ENCODE results near the gene RAB40A.

RAB40A gene

GRCh38 chrX:103530545-103530944, 11.3 kb upstream of the RAB40A start:
- no peak overlapping the region for H3K4me3 ChIP-seq (ENCODE audit: low read depth, low read length)
- TF ChIP-seq CTCF (IDR thresholded peaks at IDR 0.05; ENCODE audit: low read depth, low read length, missing control alignments), result no peak
- DNase-seq (ENCODE audit: low read depth), result no peak

DNA sequence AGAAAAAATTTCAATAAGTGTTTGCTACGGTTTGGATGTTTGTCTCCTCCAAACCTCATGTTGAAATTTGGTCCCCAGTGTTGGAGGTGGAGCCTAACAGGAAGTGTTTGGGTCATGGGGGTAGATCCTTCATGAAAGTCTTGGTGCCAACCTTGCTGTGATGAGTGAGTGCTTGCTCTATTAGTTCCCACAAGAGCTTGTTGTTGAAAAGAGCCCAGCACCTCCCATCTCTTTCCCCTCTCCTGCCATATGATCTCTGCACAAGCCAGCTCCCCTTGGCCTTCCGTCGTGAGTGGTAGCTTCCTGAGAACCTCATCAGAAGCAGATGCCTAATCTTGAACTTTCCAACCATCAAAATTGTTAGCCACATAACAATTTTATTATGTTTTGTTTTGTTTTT, 10.3 kb upstream of the RAB40A start:
- DNase-seq (ENCODE audit: low read depth), result no peak
- H3K4me3 ChIP-seq (ENCODE audit: low read depth, low read length), result no peak overlapping the region
- no peak for TF ChIP-seq CTCF (IDR thresholded peaks at IDR 0.05; ENCODE audit: low read depth, low read length, missing control alignments)

GRCh38 chrX:103524747-103525146, 5.5 kb upstream of the RAB40A start:
- TF ChIP-seq CTCF (IDR thresholded peaks at IDR 0.05; ENCODE audit: low read depth, low read length, missing control alignments), result no peak
- no peak overlapping the region for H3K4me3 ChIP-seq (ENCODE audit: low read depth, low read length)

GRCh38 chrX:103523605-103524004, 4.3 kb upstream of the RAB40A start:
- no peak overlapping the region for H3K4me3 ChIP-seq (ENCODE audit: low read depth, low read length)
- no peak for DNase-seq (ENCODE audit: low read depth)
- TF ChIP-seq CTCF (IDR thresholded peaks at IDR 0.05; ENCODE audit: low read depth, low read length, missing control alignments), result no peak

More at GRCh38 chrX:103524747-103525146, 5.5 kb upstream of the RAB40A start:
- DNase-seq (ENCODE audit: low read depth), result no peak

GRCh38 chrX:103520386-103520785, 1.1 kb upstream of the RAB40A start:
- no peak for TF ChIP-seq CTCF (IDR thresholded peaks at IDR 0.05; ENCODE audit: low read depth, low read length, missing control alignments)
- H3K4me3 ChIP-seq (ENCODE audit: low read depth, low read length), result no peak overlapping the region
- DNase-seq (ENCODE audit: low read depth), result no peak

GRCh38 chrX:103518571-103518970, 718 bp downstream of the RAB40A start:
- H3K4me3 ChIP-seq (ENCODE audit: low read depth, low read length), result no peak overlapping the region
- TF ChIP-seq CTCF (IDR thresholded peaks at IDR 0.05; ENCODE audit: low read depth, low read length, missing control alignments), result no peak
- no peak for DNase-seq (ENCODE audit: low read depth)

DNA sequence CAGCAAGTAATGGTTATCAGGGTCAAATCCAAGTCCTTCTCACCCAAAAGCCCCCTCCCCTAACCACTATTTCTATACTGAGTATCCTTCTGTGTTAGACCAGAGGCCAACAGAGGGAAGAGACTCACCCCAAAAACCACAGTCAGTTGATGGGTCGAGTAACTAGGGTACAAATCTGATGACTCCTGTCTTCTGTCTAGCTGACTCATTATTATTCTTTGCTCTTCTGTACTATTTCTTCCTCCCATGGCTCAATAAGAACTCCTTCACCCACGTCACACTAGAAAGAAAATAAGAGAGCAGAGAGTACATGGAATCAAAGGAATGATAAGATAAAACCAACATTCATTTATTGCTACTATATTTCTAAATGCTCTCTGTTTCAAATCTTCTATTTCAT, 2.0 kb downstream of the RAB40A start:
- no peak for DNase-seq (ENCODE audit: low read depth)
- no peak overlapping the region for H3K4me3 ChIP-seq (ENCODE audit: low read depth, low read length)
- TF ChIP-seq CTCF (IDR thresholded peaks at IDR 0.05; ENCODE audit: low read depth, low read length, missing control alignments), result no peak
